GM12873 (cell line): ENCODE measurements around the gene HIPK3.

Experiments used
- CTCF ChIP-seq: IDR thresholded peaks from 2 replicates; pipeline ENCODE4 v1.5.1; 2012; ENCODE audit warnings: low read depth, mild to moderate bottlenecking, moderate library complexity, low read length, control low read depth; ENCODE audit not compliant: insufficient read depth; ENCODE audit errors: missing control alignments

The HIPK3 gene

DNA sequence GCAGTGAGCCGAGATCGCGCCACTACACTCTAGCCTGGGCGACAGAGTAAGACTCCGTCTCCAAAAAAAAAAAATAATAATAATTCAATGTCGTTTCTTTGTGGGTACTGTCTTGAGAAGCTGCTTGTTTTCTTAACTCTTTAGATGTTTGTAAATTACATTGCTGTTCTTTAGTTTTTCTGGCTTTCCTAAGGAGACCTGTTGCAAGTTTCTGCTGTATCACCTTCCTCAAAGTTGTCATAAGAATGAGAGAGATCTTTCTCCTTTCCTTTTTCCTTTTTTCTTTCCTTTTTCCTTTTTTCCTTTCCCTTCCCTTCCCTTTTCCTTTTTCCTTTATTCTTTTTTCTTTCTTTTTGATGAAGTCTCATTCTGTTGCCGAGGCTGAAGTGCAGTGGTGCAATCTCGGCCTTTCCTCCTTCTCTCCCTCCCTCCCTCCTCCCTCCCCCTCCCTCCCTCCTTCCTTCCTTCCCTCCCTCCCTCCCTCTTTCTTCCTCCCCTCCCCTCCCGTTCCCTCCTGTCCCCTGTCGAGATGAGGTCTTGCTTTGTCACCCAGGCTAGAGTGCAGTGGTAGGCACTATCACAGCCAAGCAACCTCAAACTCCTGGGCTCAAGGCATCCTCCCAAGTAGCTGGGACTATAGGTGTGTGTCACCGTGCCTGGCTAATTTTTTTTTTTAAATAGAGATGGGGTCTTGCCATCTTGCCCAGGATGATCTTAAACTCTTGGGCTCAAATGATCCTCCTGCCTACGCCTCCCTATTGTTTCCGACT lies 15.3 kb downstream of the HIPK3 start:
- TF ChIP-seq CTCF = no peak

- no peak for TF ChIP-seq CTCF
Observed at GRCh38 chr11:33273656-33274055, 16.5 kb downstream of the HIPK3 start.

DNA sequence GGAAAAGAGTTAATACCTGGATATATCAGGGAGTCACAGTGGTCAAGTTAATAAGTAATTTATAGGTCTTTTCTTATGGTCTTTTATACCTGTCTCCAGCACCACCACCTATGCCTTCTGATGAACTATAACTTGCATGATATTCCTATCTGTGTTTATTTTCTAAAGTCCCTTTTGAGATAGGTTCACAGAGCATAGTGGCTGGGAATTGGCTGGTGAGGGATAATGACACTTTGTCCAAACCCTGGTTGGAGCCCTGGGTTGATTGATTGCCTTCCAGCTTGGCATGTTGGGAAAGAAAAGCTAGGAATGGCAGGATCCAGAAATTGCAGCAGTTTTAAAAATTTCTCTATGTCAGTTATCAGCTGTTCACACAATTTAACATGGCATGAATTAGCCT lies 23.2 kb downstream of the HIPK3 start:
- no peak for TF ChIP-seq CTCF

DNA sequence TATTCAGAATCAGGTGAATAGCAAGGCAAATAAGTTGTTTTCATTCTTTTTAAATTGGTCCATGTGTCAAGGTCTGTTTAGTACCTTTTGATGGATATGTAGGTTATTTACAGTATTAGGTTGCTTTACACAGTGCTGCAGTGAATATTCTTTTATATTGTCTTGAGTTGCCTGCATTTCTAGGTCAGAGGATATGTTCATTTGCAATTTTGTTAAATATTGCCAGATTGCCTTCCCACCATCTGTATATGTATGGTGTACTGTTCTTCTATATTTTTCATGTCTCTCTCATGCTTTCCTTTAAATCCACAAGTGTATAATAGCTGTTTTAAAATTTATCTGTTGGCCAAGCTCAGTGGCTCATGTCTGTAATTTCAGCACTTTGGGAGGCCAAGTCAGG lies 24.6 kb downstream of the HIPK3 start:
- no peak for TF ChIP-seq CTCF

- TF ChIP-seq CTCF = no peak
Observed at GRCh38 chr11:33284818-33285217, 27.6 kb downstream of the HIPK3 start.

DNA sequence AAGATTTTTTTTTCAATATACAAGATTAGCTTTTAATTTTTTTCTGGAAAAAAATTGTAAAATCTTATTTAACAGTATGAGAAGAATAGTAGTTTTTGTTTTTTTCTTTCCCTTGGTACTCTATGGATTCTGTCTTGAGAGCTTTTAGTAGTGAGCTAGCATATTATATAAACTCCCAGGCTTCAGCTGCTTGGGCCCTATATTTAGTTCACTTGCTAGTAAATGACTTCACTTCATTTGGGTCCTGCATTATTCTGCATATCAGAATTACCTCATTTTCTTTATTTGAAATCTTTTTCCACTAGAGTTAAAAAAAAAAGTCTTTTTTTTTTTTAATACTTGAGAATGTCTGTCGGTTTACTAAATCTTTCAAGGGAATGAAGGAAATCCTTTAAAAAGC lies 33.1 kb downstream of the HIPK3 start:
- no peak for TF ChIP-seq CTCF

GRCh38 chr11:33291004-33291777 lies 34.0 kb downstream of the HIPK3 start:
- no peak for TF ChIP-seq CTCF
